T-cell (primary cell): ENCODE measurements around the gene CTNS. TPM values are rescaled to one million over a fixed set of nuclear protein-coding genes. Genes with fewer than 3 reads are reported as not detected.
"Not testable (repeated sequence)": the region's sequence is repeated elsewhere in the genome, so short reads cannot be mapped to it uniquely, and the experiment has no call there.

ENCODE experiments used
- ATAC-seq, 4 experiments: fragments of 200-7000 bp in 3 of 4; fragments of 150-1000 bp in 1 of 4; cut with Tn5 transposase; replicated peaks in 1 of 4; 1 replicate in 3 of 4; 2 replicates in 1 of 4; pipeline ENCODE4 v1.10.0; 2021; ENCODE audit warnings: moderate library complexity in 3 of 4, mild to moderate bottlenecking in 2 of 4, moderate number of reproducible peaks in 1 of 4
- CTCF ChIA-PET, 2 donors: fragments of 300-600 bp; sonication (Branson Sonifier 250); formaldehyde crosslinking; loops; one replicate each; lab custom pipeline; 2022; ENCODE audit warnings: antibody characterized with exemption in 2 of 2; lab: Charles Lee
- POLR2A ChIA-PET, 2 donors: fragments of 300-600 bp; sonication (Branson Sonifier 250); formaldehyde crosslinking; loops; one replicate each; lab custom pipeline; 2022; ENCODE audit warnings: antibody characterized with exemption in 2 of 2; lab: Charles Lee
- DNase-seq, 35 experiments: peaks; one replicate each; pipeline versions ENCODE4 v3.0.0 to v3.0.0-alpha.2; 2013 to 2023
- H3K27ac ChIP-seq: one replicate; pipeline ENCODE4 v1.5.1; 2013; ENCODE audit warnings: low read length
- H3K27me3 ChIP-seq, 2 experiments: replicated peaks in 1 of 2; 1 replicate in 1 of 2; 2 replicates in 1 of 2; pipeline versions ENCODE4 v1.6.1 to v1.7.0; 2013; ENCODE audit warnings: low read length in 1 of 2, mixed read lengths in 1 of 2; ENCODE audit not compliant: control insufficient read depth in 2 of 2, insufficient read depth in 2 of 2; ENCODE audit errors: extremely low read depth in 1 of 2
- H3K36me3 ChIP-seq, 2 donors: 1 replicate in 1 of 2; 2 replicates in 1 of 2; pipeline versions ENCODE4 v1.6.1 to v1.7.0; 2013; ENCODE audit warnings: low read length in 1 of 2; ENCODE audit not compliant: control insufficient read depth in 2 of 2, insufficient read depth in 1 of 2; ENCODE audit errors: extremely low read depth in 1 of 2
- H3K4me1 ChIP-seq, 2 experiments: 1 replicate in 1 of 2; 2 replicates in 1 of 2; pipeline versions ENCODE4 v1.6.1 to v1.7.0; 2013; ENCODE audit warnings: low read length in 2 of 2, mixed read lengths in 1 of 2; ENCODE audit not compliant: insufficient read depth in 2 of 2, control insufficient read depth in 1 of 2; ENCODE audit errors: extremely low read depth in 1 of 2
- H3K4me3 ChIP-seq, 2 donors: 1 replicate in 1 of 2; 2 replicates in 1 of 2; pipeline versions ENCODE4 v1.5.1 to v1.7.0; 2013; ENCODE audit warnings: mild to moderate bottlenecking in 2 of 2, low read length in 1 of 2, moderate library complexity in 1 of 2; ENCODE audit not compliant: control insufficient read depth in 1 of 2; ENCODE audit errors: extremely low read depth in 1 of 2
- H3K9me3 ChIP-seq: 2 replicates; pipeline ENCODE4 v1.7.0; 2013
- H3K27ac Mint-ChIP-seq, 2 donors: one replicate each; pipeline ENCODE4 v1.8.0; 2020 to 2021; ENCODE audit warnings: mild to moderate bottlenecking in 2 of 2, mixed read lengths in 2 of 2
- H3K27me3 Mint-ChIP-seq, 2 donors: one replicate each; pipeline ENCODE4 v1.8.0; 2021 to 2022; ENCODE audit warnings: mixed read lengths in 2 of 2
- H3K36me3 Mint-ChIP-seq: one replicate; pipeline ENCODE4 v1.8.0; 2021; ENCODE audit warnings: mixed read lengths
- H3K4me1 Mint-ChIP-seq, 3 donors: one replicate each; pipeline ENCODE4 v1.8.0; 2020 to 2022; ENCODE audit warnings: mixed read lengths in 3 of 3, mild to moderate bottlenecking in 1 of 3
- H3K4me3 Mint-ChIP-seq, 3 donors: one replicate each; pipeline ENCODE4 v1.8.0; 2020 to 2022; ENCODE audit warnings: mild to moderate bottlenecking in 3 of 3, mixed read lengths in 3 of 3, moderate library complexity in 3 of 3
- H3K9me3 Mint-ChIP-seq, 3 donors: one replicate each; pipeline ENCODE4 v1.8.0; 2020 to 2022; ENCODE audit warnings: mixed read lengths in 3 of 3
- WGBS: methylation state at CpG from one replicate; pipeline ENCODE4 v1.1.5; 2013; ENCODE audit warnings: missing lambda C conversion rate; ENCODE audit not compliant: insufficient coverage; 5-methylcytosine and 5-hydroxymethylcytosine counted together
- total RNA-seq, 35 experiments: library from RNA in 6 of 35; stranded (reverse) in 6 of 35; fragments of 120-200 nt in 1 of 35; gene quantifications; one replicate each; pipeline versions ENCODE4 v1.2.1 to v1.2.4 and lab custom pipeline; 2013 to 2026

Gene CTNS
- total RNA-seq, 5 donors from 2014 or later (not counting 1 experiment from before 2014, with no cell fraction given) = 7.1 to 15.9 (median 11.4) TPM

DNA sequence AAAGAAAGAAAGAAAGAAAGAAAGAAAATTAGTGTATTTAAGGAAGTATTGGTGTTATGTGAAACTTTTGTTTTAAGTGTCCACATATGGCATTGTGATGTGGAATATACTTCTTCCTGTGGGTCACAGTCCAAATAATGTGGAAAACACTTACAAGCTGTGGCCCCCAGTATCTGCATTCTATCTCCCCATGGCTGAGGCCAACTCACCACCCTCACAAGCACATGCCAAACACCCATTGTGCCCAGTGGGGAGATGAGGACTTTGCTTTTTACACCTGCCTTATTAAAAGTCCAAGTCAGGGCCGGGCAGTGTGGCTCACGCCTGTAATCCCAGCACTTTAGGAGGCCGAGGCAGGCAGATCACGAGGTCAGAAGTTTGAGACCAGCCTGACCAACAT is 63.4 kb downstream of the CTNS start:
- H3K27me3 ChIP-seq = no peaks in the 10 kb centered on the region
- ChIA-PET POLR2A (no interaction called here), CTCF (no interaction called here)
- Mint-ChIP-seq H3K4me1 (peaks cover 0 to 12% (median 9%) of the 10 kb centered on the region in 3 donors), H3K27me3 (no peaks in the 10 kb centered on the region), H3K9me3 (no peaks in the 10 kb centered on the region), H3K4me3 (no peak overlapping the region), H3K27ac (no peak overlapping the region), H3K36me3 (no peaks in the 10 kb centered on the region)
- H3K4me1 ChIP-seq = peaks cover 3 to 18% of the 10 kb centered on the region in 2 experiments
- H3K4me3 ChIP-seq = no peak overlapping the region
- ATAC-seq (no peak), DNase-seq (no peak)
- WGBS = 95% methylated on average over 4 of the region's 4 CpGs
- H3K36me3 ChIP-seq = no peaks in the 10 kb centered on the region
- H3K9me3 ChIP-seq = no peaks in the 10 kb centered on the region
- no peak overlapping the region for H3K27ac ChIP-seq

DNA sequence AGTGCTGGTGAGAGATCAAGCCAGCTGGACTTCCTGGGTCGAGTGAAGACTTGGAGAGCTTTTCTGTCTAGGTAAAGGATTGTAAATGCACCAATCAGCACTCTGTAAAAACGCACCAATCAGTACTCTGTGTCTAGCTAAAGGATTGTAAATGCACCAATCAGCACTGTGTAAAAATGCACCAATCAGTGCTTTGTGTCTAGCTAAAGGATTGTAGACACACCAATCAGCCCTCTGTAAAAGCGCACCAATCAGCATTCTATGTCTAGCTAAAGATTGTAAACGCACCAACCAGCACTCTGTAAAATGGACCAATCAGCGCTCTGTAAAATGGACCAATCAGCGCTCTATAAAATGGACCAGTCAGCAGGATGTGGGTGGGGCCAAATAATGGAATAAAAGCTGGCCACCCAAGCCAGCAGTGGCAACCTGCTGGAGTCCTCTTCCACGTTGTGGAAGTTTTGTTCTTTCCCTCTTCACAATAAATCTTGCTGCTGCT is 65.5 kb downstream of the CTNS start:
- ATAC-seq, H3K27ac ChIP-seq, DNase-seq, H3K4me3 ChIP-seq, H3K4me3 Mint-ChIP-seq, H3K36me3 Mint-ChIP-seq, H3K27ac Mint-ChIP-seq, CTCF ChIA-PET, H3K27me3 ChIP-seq, POLR2A ChIA-PET, H3K27me3 Mint-ChIP-seq, H3K4me1 ChIP-seq, H3K9me3 ChIP-seq, H3K4me1 Mint-ChIP-seq, H3K36me3 ChIP-seq, H3K9me3 Mint-ChIP-seq: not testable (repeated sequence)
- WGBS = 96% methylated on average over 5 of the region's 7 CpGs

DNA sequence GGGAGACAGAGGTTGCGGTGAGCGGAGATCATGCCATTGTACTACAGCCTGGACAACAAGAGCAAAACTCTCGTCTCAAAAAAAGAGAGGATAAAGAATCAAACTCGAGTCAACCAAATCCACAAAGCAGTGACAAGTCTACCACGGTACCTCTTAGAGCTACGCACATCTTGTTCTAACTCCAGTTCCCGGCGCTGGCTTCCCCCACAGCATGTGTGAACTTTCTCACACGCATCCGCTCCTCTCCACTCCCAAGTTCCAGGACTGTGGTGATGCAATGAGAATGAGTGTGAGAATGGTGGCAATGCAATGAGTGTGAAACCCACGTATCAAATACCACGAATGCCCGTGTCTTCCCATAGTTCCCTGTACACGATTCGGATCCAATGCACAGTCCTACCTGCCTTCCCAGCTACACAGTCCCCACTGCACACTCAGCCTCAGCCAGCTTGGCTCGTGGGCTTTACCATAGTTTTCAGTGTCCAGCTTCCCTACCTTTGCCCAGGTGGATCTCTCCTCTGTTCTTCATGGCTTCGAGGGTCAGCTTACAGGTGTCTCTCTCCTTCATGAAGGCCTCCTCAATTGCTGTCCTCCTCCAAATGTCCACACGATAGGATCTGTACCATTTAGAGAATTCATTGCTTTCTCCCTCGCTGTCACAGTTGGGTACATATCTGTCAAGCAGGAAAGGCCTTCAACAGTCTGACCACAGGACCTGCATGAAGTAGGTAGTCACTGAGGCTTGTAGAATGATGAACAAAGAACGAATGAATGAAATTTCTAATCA is 68.6 kb downstream of the CTNS start:
- H3K27ac Mint-ChIP-seq = no peak overlapping the region
- no peak for ATAC-seq
- POLR2A ChIA-PET = no interaction called here

GRCh38 chr17:3705718-3705984 is 69.1 kb downstream of the CTNS start:
- H3K36me3 ChIP-seq, H3K9me3 Mint-ChIP-seq, CTCF ChIA-PET, H3K27me3 Mint-ChIP-seq, H3K27me3 ChIP-seq, H3K4me3 Mint-ChIP-seq, POLR2A ChIA-PET, H3K9me3 ChIP-seq, H3K27ac Mint-ChIP-seq, DNase-seq, H3K36me3 Mint-ChIP-seq, H3K4me3 ChIP-seq, ATAC-seq, H3K27ac ChIP-seq: not testable (repeated sequence)
- peaks cover 2 to 25% (median 16%) of the 10 kb centered on the region in 3 donors for H3K4me1 Mint-ChIP-seq
- WGBS = 100% methylated on average over 1 of the region's 1 CpG
- peaks cover 0 to 13% of the 10 kb centered on the region in 2 experiments for H3K4me1 ChIP-seq

More for the DNA sequence above, 68.6 kb downstream of the CTNS start:
- Histone ChIP-seq H3K27ac (no peak overlapping the region), H3K4me3 (no peak overlapping the region), H3K9me3 (no peaks in the 10 kb centered on the region), H3K36me3 (no peaks in the 10 kb centered on the region), H3K4me1 (peaks cover 0 to 9% of the 10 kb centered on the region in 2 experiments), H3K27me3 (no peaks in the 10 kb centered on the region)
- Mint-ChIP-seq H3K36me3 (no peaks in the 10 kb centered on the region), H3K9me3 (no peaks in the 10 kb centered on the region), H3K4me3 (no peak overlapping the region), H3K4me1 (peaks cover 0 to 22% (median 13%) of the 10 kb centered on the region in 3 donors), H3K27me3 (no peaks in the 10 kb centered on the region)
- no peak for DNase-seq
- CTCF ChIA-PET = no interaction called here
- 68% methylated on average over 13 of the region's 20 CpGs for WGBS

DNA sequence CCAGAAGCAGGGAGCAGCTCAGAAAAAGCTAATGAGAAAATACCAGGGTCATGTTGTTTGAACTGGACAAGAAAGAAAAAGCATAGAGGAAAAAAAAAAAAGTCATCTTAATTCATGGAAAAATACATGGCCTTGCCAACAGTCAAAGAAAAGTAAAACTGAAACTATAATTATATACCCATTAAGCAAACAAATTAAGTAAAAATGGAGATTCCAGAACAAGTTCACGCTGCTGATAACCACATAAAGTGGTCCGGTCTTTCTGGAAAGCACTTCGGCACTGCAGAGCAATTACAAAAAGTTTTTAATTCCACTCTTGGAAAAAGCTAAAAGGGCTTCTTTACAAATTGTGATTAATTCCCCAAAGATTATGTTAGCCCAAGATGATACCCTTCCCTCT is 71.8 kb downstream of the CTNS start:
- Mint-ChIP-seq H3K36me3 (peaks cover 4% of the 10 kb centered on the region), H3K27me3 (no peaks in the 10 kb centered on the region), H3K27ac (peak overlapping the region; percentile 9 to 75), H3K9me3 (no peaks in the 10 kb centered on the region), H3K4me3 (no peak overlapping the region), H3K4me1 (peaks cover 29 to 48% (median 38%) of the 10 kb centered on the region in 3 donors)
- Histone ChIP-seq H3K4me1 (peaks cover 10 to 40% of the 10 kb centered on the region in 2 experiments), H3K27ac (no peak overlapping the region), H3K4me3 (no peak overlapping the region), H3K9me3 (no peaks in the 10 kb centered on the region), H3K27me3 (no peaks in the 10 kb centered on the region), H3K36me3 (no peaks in the 10 kb centered on the region)
- WGBS = 80% methylated on average over 3 of the region's 3 CpGs
- ChIA-PET CTCF (no interaction called here), POLR2A (no interaction called here)
- DNase-seq (no peak), ATAC-seq (no peak)

GRCh38 chr17:3710951-3711383 is 74.4 kb downstream of the CTNS start:
- no peaks in the 10 kb centered on the region for H3K27me3 ChIP-seq
- Mint-ChIP-seq H3K4me1 (peaks cover 35 to 48% (median 42%) of the 10 kb centered on the region in 3 donors), H3K9me3 (no peaks in the 10 kb centered on the region), H3K27me3 (no peaks in the 10 kb centered on the region), H3K36me3 (peaks cover 13% of the 10 kb centered on the region), H3K27ac (peak overlapping the region; percentile 88 to 90), H3K4me3 (peak overlapping the region; percentile 6 to 56 (median 18))
- H3K36me3 ChIP-seq = peaks cover 0 to 14% of the 10 kb centered on the region in 2 donors
- 0% methylated on average over 1 of the region's 5 CpGs for WGBS
- ATAC-seq (peak; percentile 98 to 99 (median 98)), DNase-seq (peak; percentile 27 to 93 (median 70))
- H3K27ac ChIP-seq = peak overlapping the region; percentile 48
- H3K4me3 ChIP-seq = no peak overlapping the region
- ChIA-PET POLR2A (interaction anchor here in 1 of 2 donors (0.8 kb wide), 1 partner anchor 44 kb away, joined by 4 read pairs; no protein-coding TSS in a partner anchor), CTCF (interaction anchor here (0.6 to 1.1 kb wide), 3 partner anchors 12 to 144 kb away, joined by 3 read pairs; no protein-coding TSS in a partner anchor)
- H3K4me1 ChIP-seq = peaks cover 10 to 39% of the 10 kb centered on the region in 2 experiments
- no peaks in the 10 kb centered on the region for H3K9me3 ChIP-seq
